ENCODE results near the gene SRP9.

The SRP9 gene

DNA sequence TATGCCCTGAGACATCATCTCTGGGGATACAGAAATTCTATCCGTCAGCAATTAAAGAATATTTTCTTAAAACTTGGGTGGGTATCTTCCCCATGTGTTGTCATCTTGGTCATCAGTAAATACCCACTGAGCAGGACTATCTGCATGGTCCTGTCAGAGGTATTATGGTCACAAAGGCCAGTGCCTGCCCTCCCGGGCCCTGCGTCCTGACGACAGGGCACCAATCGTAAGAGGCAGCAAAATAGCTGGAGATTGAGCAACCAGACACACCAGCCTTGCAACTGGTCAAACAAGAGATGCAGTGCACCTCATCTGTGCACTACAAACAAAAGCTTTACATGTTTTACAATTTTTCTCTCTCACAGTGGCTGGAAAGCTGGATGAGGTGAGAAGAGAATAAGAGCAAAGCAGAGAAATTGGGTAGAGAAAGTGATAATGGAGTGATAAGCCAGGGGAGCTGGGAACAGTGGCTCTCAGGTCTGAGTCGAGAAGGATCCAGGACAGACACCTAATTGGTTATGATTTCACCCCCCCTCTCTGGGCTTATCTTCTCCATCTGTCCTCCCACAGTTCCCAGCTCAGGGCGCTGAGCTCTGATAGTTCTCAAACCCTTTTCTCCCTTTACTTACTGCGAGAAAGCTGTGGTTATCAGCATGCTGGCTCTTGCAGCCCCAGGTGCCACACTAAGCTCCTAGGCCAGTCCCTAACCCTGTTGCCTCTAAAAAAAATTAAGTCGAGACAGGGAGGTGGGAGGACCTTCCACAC, 8.8 kb upstream of the SRP9 start:
- ATAC-seq, result no peak
- TF ChIP-seq ZNF70 (CRISPR knock-in tag; IDR thresholded peaks at IDR 0.05) (no peak), CSDC2 (CRISPR knock-in tag; IDR thresholded peaks at IDR 0.05) (no peak), SNAI2 (CRISPR knock-in tag; IDR thresholded peaks at IDR 0.05) (no peak)
- TF ChIP-seq, protein P1, sequence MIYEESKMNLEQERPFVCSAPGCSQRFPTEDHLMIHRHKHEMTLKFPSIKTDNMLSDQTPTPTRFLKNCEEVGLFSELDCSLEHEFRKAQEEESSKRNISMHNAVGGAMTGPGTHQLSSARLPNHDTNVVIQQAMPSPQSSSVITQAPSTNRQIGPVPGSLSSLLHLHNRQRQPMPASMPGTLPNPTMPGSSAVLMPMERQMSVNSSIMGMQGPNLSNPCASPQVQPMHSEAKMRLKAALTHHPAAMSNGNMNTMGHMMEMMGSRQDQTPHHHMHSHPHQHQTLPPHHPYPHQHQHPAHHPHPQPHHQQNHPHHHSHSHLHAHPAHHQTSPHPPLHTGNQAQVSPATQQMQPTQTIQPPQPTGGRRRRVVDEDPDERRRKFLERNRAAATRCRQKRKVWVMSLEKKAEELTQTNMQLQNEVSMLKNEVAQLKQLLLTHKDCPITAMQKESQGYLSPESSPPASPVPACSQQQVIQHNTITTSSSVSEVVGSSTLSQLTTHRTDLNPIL (CRISPR knock-in tag; IDR thresholded peaks at IDR 0.05; ENCODE audit: low read depth), result no peak
- TF ChIP-seq, protein P2, sequence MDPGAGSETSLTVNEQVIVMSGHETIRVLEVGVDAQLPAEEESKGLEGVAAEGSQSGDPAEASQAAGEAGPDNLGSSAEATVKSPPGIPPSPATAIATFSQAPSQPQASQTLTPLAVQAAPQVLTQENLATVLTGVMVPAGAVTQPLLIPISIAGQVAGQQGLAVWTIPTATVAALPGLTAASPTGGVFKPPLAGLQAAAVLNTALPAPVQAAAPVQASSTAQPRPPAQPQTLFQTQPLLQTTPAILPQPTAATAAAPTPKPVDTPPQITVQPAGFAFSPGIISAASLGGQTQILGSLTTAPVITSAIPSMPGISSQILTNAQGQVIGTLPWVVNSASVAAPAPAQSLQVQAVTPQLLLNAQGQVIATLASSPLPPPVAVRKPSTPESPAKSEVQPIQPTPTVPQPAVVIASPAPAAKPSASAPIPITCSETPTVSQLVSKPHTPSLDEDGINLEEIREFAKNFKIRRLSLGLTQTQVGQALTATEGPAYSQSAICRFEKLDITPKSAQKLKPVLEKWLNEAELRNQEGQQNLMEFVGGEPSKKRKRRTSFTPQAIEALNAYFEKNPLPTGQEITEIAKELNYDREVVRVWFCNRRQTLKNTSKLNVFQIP (CRISPR knock-in tag; IDR thresholded peaks at IDR 0.05; ENCODE audit: borderline replicate concordance, low read depth), result no peak

DNA sequence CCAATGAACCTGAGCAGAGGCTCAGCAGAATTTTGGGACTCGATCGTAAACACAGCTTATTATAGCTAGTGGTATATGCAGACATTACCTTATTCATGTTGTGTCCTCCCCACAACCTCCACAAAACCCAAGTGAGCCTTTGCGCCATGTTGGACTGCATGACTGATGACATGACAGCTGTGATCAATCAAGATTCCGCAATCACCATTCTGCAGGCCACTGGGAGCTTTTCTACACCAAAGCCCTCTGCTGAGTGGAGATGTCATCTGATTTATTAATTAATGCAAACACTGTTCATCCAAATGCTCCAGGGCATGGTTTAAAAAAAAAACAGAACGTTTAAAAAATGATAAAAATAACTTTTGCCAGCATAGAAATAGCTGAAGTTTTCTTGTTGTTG, 7.9 kb upstream of the SRP9 start:
- TF ChIP-seq PPARA (CRISPR knock-in tag; IDR thresholded peaks at IDR 0.05; ENCODE audit: borderline replicate concordance) (no peak), SNAI2 (CRISPR knock-in tag; IDR thresholded peaks at IDR 0.05) (no peak), ARNTL (CRISPR knock-in tag; IDR thresholded peaks at IDR 0.05; ENCODE audit: borderline replicate concordance, low read depth) (no peak), ZNF565 (CRISPR knock-in tag; conservative IDR thresholded peaks at IDR 0.05; ENCODE audit: low read depth) (no peak)
- TF ChIP-seq, protein P3, sequence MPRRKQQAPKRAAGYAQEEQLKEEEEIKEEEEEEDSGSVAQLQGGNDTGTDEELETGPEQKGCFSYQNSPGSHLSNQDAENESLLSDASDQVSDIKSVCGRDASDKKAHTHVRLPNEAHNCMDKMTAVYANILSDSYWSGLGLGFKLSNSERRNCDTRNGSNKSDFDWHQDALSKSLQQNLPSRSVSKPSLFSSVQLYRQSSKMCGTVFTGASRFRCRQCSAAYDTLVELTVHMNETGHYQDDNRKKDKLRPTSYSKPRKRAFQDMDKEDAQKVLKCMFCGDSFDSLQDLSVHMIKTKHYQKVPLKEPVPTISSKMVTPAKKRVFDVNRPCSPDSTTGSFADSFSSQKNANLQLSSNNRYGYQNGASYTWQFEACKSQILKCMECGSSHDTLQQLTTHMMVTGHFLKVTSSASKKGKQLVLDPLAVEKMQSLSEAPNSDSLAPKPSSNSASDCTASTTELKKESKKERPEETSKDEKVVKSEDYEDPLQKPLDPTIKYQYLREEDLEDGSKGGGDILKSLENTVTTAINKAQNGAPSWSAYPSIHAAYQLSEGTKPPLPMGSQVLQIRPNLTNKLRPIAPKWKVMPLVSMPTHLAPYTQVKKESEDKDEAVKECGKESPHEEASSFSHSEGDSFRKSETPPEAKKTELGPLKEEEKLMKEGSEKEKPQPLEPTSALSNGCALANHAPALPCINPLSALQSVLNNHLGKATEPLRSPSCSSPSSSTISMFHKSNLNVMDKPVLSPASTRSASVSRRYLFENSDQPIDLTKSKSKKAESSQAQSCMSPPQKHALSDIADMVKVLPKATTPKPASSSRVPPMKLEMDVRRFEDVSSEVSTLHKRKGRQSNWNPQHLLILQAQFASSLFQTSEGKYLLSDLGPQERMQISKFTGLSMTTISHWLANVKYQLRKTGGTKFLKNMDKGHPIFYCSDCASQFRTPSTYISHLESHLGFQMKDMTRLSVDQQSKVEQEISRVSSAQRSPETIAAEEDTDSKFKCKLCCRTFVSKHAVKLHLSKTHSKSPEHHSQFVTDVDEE (CRISPR knock-in tag; IDR thresholded peaks at IDR 0.05), result no peak
- TF ChIP-seq, protein P1 (CRISPR knock-in tag; IDR thresholded peaks at IDR 0.05; ENCODE audit: low read depth), result no peak
- TF ChIP-seq, protein P4, sequence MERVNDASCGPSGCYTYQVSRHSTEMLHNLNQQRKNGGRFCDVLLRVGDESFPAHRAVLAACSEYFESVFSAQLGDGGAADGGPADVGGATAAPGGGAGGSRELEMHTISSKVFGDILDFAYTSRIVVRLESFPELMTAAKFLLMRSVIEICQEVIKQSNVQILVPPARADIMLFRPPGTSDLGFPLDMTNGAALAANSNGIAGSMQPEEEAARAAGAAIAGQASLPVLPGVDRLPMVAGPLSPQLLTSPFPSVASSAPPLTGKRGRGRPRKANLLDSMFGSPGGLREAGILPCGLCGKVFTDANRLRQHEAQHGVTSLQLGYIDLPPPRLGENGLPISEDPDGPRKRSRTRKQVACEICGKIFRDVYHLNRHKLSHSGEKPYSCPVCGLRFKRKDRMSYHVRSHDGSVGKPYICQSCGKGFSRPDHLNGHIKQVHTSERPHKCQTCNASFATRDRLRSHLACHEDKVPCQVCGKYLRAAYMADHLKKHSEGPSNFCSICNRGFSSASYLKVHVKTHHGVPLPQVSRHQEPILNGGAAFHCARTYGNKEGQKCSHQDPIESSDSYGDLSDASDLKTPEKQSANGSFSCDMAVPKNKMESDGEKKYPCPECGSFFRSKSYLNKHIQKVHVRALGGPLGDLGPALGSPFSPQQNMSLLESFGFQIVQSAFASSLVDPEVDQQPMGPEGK (CRISPR knock-in tag; IDR thresholded peaks at IDR 0.05; ENCODE audit: borderline replicate concordance), result no peak
- ATAC-seq, result no peak

DNA sequence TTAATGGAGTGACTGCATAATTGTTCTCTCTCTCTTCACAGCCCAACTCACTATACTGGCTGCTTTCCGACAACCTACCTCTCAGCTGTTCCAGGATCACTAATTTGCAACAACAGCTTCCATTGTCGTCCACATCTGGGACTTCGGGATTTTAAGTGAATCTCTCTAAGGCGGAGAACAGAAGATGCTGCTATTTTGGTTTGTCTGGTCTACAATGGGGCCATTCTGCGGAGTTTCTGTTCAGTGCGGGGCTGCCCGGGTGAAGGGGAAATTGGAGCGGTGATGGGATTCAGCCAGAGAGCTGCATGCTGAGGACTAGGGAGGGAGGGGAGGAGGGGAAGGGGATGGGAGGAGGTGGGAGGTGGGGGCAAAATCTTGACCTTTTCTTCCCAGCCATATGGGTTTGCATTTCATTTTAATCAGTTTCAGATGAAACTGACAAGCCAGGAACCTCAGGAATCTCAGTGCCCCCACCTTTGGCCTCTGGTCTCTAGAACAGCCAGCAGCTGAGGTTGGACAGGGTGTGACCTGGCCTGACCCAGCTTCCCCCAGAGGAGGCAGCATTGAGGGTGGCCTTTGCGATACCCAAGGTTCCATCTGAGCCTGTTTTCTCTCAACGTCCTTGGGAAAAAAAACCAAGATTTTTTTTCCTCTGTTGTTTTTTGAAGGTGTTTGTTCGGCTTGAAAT, 6.9 kb upstream of the SRP9 start:
- no peak for TF ChIP-seq PPARA (CRISPR knock-in tag; IDR thresholded peaks at IDR 0.05; ENCODE audit: borderline replicate concordance)
- TF ChIP-seq, protein P5, sequence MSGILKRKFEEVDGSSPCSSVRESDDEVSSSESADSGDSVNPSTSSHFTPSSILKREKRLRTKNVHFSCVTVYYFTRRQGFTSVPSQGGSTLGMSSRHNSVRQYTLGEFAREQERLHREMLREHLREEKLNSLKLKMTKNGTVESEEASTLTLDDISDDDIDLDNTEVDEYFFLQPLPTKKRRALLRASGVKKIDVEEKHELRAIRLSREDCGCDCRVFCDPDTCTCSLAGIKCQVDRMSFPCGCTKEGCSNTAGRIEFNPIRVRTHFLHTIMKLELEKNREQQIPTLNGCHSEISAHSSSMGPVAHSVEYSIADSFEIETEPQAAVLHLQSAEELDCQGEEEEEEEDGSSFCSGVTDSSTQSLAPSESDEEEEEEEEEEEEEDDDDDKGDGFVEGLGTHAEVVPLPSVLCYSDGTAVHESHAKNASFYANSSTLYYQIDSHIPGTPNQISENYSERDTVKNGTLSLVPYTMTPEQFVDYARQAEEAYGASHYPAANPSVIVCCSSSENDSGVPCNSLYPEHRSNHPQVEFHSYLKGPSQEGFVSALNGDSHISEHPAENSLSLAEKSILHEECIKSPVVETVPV (CRISPR knock-in tag; IDR thresholded peaks at IDR 0.05), result no peak
- TF ChIP-seq ZNF565 (CRISPR knock-in tag; conservative IDR thresholded peaks at IDR 0.05; ENCODE audit: low read depth), result no peak
- TF ChIP-seq, protein P4 (CRISPR knock-in tag; IDR thresholded peaks at IDR 0.05; ENCODE audit: borderline replicate concordance), result no peak
- no peak for ATAC-seq
